ENCODE results near the gene PRSS22.

GRCh38 chr16:2835638-2836493 lies 22.1 kb downstream of the PRSS22 start:
- TF ChIP-seq POLR2A (IDR thresholded peaks at IDR 0.05) (no peak), EP300 (IDR thresholded peaks at IDR 0.05) (no peak)
- TF ChIP-seq, protein P1, sequence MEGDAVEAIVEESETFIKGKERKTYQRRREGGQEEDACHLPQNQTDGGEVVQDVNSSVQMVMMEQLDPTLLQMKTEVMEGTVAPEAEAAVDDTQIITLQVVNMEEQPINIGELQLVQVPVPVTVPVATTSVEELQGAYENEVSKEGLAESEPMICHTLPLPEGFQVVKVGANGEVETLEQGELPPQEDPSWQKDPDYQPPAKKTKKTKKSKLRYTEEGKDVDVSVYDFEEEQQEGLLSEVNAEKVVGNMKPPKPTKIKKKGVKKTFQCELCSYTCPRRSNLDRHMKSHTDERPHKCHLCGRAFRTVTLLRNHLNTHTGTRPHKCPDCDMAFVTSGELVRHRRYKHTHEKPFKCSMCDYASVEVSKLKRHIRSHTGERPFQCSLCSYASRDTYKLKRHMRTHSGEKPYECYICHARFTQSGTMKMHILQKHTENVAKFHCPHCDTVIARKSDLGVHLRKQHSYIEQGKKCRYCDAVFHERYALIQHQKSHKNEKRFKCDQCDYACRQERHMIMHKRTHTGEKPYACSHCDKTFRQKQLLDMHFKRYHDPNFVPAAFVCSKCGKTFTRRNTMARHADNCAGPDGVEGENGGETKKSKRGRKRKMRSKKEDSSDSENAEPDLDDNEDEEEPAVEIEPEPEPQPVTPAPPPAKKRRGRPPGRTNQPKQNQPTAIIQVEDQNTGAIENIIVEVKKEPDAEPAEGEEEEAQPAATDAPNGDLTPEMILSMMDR (IDR thresholded peaks at IDR 0.05) = no peak
